H54 (cell line): ENCODE results near the gene HS3ST4.
"Not testable (repeated sequence)": the region's sequence is repeated elsewhere in the genome, so short reads cannot be mapped to it uniquely, and the experiment has no call there.

ENCODE experiments used
- DNase-seq: peaks from one replicate; pipeline ENCODE4 v3.0.0; 2011; ENCODE audit warnings: low spot score, mixed read lengths; ENCODE audit not compliant: insufficient read length
- FAIRE-seq: peaks from 3 replicates; lab custom pipeline; 2011; peaks lifted over from hg19 to GRCh38; lab: Jason Lieb, UNC
- POLR2A ChIP-seq: IDR thresholded peaks from 2 replicates; pipeline ENCODE4 v1.6.1; 2011; ENCODE audit warnings: low read depth, mild to moderate bottlenecking, low read length

Gene HS3ST4

DNA sequence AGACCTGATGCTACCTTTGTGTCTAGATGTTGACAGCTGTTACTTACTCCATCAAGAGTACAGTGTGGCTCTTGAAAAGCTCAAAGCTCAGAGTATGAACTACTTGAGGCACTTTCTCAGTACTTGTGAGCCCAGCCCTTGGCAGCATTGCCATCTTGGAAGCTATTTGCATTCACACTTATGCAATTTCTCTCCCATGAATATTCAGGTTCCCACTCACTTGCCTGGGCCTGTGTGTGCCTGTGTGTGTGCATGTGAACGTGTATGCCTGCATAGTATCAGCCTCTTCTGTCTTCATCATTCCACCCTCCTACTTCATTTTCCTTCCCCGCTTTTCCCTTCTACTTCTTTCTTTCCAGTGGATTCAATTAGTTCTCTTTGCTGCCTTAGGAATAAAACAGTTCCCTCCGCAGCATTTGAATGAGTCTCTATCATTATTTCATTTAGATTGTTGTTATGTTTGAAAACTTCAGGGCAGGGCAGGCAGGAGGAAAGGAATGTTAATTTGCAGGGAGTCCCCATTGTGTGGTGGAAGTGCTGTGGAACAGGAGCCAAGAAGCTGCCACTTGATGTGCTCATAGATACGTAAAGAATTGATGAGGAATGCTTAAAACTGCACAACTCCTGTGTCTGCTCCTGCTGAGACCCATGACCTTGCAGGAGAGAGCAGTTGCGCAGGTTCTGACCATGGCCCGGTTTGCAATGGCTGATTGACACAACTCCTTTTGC, 58.9 kb downstream of the HS3ST4 start:
- FAIRE-seq (no peak), DNase-seq (no peak)
- no peak for TF ChIP-seq POLR2A

DNA sequence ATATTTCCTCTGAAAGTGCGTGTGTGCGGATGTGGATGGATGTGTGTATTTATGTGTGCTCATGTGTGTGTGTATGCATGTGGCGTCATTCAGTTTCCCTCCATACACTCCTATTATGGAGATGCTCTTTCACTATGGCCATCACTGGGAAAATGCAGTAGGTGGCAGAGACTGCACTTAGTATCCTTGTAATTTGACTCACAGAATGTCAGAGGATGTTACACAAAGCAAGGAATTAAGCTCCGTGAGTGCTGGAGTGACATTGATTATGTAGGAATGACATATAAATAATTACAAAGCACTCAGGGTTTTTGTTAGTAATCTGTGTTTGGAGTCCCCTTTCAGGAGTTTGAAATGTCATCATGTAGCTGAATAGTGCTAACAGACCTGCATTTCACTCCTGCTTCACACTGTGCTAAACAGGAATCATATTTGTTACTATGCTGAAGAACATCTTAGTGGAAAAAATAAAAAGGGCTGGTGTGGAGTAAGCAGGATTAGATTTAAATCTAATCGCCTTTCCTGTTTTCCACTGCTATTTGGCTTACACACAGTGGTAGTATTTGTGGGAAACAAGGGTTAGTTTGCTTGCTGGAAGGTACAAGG, 59.6 kb downstream of the HS3ST4 start:
- DNase-seq (no peak), FAIRE-seq (no peak)
- no peak for TF ChIP-seq POLR2A

DNA sequence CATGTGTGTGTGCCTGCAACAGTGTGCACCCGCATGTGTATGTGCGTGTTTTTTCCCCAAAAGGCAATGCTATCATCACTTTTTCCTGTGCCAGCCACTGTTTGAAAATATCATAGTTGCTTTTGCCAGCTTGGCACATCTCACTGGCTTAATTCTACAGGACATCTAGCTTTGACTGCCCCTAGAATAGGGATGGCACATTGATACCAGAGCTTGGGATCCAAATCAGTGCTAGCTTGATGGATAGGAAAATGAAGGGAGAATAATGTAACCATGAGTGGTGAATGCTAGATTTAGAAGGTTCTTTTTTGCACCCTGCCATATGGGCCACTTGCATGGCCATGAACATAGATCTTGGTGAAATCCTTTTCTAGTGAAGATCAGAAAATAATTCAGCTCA, 72.7 kb downstream of the HS3ST4 start:
- TF ChIP-seq POLR2A, result no peak
- no peak for FAIRE-seq
- DNase-seq, result no peak

DNA sequence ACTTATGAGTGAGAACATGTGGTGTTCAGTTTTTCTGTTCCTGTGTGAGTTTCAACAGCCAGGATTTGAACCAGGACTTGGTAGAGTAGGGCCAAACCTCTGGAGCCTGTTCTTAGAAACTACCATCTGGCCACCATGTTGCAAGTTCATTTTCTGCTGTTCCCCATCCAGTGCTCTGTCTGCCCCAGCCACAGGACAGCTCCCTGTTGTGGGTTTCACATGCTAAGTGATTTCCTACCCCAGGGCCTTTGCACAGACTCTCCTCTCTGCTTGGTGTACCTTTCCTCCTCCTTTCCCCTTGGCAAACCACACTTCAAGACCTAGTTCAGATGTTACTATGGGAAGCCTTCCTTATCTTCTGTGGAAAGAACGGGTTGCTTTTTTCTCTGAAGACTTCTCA, 79.5 kb downstream of the HS3ST4 start:
- TF ChIP-seq POLR2A, result no peak
- DNase-seq, result no peak
- no peak for FAIRE-seq

DNA sequence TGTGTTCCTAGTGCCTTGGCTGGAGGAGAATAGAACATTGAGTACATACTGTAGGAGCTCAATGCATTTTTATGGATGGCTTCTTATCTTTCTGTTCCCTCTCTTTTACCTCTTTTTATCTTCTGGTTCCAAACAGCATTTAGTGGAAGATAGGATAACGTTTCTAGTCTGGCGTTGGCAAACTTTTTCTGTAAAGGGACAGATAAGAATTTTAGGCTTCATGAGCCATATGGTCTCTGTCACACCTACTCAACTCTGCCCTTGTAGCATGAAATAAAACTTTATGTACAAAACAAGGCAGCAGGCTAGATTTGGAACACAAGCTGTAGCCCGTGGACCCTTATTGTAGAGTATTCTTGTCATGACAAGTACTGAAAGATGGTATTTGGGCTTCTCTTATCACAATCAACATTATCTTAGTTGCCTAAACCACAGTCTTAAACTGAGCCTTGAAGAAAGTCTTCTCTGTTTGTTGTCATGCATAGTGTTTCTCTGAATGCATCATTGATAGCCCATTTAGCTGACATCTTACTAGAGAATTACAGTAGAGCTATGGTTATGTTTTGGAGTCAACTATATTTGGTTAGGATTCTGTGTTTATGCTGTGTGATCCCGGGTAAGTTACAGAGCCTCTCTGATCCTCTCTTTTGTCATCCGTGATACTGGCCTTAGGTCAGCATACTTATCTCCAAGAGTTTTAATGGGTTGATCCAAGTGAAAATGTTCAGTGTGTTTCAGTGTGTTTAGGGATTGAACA, 80.2 kb downstream of the HS3ST4 start:
- DNase-seq, result no peak
- FAIRE-seq, result no peak
- TF ChIP-seq POLR2A, result no peak

DNA sequence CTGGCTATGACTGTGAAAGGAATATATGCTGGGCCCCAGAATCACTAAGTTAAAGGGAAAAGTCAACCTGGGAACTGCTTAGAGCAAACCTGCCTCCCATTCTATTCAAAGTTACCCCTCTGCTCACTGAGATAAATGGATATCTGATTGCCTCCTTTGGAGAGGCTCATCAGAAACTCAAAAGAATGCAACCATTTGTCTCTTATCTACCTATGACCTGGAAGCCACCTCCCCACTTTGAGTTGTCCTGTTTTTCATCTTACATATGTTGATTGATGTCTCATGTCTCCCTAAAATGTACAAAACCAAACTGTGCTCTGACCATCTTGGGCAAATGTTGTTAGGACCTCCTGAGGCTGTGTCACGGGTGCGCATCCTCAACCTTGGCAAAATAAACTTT, 84.5 kb downstream of the HS3ST4 start:
- not testable (repeated sequence) for FAIRE-seq, DNase-seq

DNA sequence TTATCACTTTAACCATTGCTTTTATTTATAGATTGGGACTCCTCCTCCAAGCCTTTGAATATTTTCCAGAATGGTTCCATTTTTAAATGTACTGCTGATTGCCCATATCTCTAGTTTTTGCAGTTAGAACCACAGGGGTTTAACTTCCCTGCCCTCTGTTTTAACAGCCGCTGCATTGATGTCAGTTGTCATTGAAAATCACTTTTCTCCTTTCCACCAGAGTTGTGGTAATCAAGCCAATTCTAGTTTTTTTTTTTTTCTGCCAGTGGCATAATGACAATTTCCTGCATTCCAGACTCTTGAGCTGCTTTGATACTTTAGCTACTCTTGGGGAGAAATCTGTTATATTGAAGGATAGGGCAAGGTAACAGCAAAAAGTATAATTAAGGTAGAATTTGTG, 91.5 kb downstream of the HS3ST4 start:
- TF ChIP-seq POLR2A, result no peak
- no peak for FAIRE-seq
- DNase-seq, result no peak

DNA sequence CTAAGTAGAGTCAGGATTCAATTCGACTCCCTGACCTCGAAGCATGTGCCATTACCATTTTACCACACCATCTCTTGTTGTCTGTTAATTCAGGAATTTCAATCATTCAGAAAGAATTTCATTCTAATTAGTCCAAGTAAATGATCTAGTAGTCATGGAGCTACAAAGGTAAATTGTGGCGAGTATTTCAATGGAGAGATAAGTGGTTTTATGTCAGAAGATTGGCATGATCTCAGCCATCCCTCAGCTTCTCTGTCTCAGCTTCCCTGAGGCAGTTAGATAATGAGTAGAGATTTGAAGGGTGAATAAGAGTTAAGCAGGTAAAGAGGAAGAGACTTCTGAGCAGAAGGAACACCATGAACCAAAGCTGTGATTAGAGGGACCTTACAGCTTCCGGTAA, 93.6 kb downstream of the HS3ST4 start:
- no peak for TF ChIP-seq POLR2A
- DNase-seq (no peak), FAIRE-seq (no peak)

DNA sequence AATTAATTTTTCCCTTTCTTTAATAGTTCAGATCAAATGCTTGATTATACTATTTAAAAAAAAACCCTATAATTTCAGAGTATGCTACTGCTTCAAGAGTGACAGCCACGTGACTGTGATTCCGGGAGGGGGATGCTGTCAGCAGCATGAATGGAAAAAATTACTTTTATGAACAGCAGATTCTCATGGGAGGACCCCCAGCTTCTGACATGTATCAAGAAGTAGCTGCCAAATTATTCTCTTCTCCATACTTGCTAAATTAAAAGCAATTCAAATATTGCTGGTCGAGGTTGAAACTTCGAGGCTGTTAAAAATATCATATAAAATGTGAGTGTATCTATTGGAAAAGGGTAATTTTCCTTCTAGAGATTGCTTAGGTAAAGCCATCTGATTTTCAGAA, 95.0 kb downstream of the HS3ST4 start:
- DNase-seq, result no peak
- no peak for FAIRE-seq
- no peak for TF ChIP-seq POLR2A

DNA sequence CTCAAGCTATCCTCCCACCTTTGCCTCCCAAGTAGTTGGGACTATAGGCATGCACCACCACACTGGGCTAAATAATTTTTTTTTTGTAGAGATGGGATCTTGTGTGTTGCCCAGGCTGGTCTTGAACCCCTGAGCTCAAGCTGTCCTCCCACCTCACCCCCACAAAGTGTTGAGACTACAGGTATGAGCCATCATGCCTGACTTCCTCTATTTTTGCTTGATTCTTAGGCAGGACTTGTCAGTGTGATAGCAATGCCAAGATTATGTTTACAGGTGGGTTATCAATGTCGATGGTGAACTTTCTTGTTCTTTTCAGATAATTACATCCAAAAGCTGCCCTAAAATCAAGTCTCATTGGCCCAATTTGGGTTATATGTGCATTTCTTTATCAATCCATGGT, 96.9 kb downstream of the HS3ST4 start:
- FAIRE-seq (no peak), DNase-seq (no peak)
- no peak for TF ChIP-seq POLR2A

DNA sequence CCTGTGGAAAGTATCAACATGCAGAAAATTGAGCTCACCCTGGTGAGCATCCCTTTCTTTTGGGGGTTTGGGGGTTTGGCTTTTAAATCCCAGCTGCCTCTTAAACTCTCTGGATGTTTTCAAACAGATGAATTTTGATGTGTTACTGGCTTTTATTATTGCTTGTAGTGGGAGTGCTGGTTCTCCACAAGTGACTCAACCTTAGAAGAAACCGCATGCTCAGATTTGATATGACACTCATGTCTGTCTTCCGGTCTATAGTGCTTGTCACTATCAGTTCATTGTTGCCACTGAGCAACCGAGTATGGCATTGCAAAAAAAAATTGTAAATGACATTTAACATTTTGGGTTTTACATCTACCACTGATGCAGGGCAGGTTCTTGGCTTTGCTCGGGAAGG, 104.5 kb downstream of the HS3ST4 start:
- DNase-seq, result no peak
- FAIRE-seq, result no peak
- no peak for TF ChIP-seq POLR2A

DNA sequence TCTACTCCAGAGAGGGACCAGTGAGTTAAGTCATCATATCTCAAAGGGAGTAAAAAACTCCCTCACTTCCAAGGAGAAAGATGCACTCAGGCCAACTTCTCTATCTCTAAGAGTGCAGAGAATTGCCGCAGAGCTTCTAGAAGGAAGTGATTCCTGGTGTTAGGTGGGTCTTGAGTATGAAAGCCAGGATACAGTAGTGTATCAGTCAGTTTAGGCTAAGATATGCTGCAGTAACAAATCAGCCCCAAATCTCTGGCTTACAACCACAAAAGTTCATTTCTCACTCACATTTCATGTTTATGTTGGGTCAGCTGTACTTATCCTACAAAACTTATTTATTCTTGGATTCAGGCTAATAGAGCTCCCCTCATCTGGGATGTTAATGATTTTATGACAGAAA, 106.3 kb downstream of the HS3ST4 start:
- FAIRE-seq (no peak), DNase-seq (no peak)
- TF ChIP-seq POLR2A, result no peak

DNA sequence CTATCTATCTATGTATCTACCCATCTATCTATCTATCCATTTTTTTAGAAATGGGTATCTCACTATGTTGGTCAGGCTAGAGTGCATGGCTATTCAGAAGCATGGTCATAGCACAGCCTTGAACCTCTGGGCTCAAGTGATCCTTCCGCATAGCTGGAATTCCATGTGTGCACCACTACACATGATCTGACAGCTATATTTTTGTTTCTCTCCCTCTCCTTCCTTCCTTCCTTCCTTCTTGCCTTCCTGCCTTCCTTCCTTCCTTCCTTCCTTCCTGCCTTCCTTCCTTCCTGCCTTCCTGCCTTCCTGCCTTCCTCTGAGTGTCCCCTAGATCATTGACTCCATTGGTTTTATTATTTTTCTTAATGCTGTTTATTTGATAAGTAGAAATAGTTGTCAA, 108.1 kb downstream of the HS3ST4 start:
- no peak for TF ChIP-seq POLR2A
- DNase-seq, result no peak
- FAIRE-seq, result no peak

DNA sequence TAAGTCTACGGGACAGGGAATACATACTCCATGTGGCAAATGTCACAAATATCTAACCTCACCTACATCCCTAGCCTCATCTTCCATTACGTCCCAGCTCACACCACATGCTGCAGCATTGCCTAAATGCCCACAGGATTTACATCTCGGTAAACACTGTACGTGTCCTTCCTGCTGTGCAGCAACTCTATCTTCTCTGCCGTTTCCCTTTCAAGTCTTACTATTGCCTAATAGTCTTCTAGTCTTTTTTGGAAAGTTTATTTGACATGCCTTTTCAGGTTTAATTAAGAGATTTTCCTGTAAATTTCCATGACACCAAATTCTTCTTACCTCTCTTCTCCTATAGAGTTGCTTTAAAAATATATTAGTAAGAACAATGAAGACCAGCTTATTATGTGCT, 120.5 kb downstream of the HS3ST4 start:
- FAIRE-seq, result no peak
- no peak for TF ChIP-seq POLR2A
- no peak for DNase-seq
